LNCAP (cell line): ENCODE measurements around the gene NADK2.

Experiments
- TF ChIP-seq, protein P1 (sequence below): fragments of 450-650 bp; IDR thresholded peaks from 2 replicates; pipeline ENCODE4 v1.5.1; 2017; ENCODE audit warnings: mild to moderate bottlenecking

Gene NADK2

DNA sequence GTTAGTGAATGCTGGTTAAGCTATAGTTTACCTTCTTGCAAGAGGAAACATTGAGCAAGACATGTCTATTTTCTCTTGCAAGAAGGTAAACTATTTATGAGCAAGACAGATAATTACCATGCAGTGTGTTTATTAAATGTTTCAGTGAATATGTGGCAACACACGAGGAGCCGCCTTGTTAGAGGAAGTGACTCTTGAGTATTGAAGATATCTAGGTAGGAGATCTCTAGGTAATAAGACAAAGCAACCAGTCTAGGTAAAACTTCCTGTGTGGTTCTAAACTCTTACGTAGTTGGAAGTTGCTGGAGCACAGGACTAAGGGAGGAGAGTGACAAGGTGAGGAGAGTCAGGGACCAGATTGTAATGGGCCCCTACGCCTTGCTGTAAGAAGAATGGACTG lies 73.0 kb downstream of the NADK2 start:
- TF ChIP-seq, protein P1, sequence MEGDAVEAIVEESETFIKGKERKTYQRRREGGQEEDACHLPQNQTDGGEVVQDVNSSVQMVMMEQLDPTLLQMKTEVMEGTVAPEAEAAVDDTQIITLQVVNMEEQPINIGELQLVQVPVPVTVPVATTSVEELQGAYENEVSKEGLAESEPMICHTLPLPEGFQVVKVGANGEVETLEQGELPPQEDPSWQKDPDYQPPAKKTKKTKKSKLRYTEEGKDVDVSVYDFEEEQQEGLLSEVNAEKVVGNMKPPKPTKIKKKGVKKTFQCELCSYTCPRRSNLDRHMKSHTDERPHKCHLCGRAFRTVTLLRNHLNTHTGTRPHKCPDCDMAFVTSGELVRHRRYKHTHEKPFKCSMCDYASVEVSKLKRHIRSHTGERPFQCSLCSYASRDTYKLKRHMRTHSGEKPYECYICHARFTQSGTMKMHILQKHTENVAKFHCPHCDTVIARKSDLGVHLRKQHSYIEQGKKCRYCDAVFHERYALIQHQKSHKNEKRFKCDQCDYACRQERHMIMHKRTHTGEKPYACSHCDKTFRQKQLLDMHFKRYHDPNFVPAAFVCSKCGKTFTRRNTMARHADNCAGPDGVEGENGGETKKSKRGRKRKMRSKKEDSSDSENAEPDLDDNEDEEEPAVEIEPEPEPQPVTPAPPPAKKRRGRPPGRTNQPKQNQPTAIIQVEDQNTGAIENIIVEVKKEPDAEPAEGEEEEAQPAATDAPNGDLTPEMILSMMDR: no peak

DNA sequence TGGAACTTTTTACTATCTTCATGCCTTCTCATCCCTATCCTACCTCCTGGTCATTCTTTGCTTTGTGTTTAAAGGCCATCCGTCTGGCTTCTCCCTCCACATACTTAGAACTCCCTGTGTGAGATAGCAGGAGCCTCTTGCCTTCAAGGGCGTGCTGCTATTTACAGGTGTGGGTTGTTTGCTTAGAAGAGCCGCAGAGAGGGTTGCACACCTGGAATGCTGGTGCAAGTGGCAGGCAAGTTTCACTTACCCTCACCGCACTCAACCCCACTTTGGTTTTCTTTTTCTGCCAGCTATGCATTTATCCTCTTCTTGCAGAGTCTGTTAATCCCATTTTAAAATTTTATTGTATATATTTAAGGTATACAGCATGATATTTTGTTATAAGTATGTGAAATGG lies 77.3 kb downstream of the NADK2 start:
- TF ChIP-seq, protein P1: no peak

DNA sequence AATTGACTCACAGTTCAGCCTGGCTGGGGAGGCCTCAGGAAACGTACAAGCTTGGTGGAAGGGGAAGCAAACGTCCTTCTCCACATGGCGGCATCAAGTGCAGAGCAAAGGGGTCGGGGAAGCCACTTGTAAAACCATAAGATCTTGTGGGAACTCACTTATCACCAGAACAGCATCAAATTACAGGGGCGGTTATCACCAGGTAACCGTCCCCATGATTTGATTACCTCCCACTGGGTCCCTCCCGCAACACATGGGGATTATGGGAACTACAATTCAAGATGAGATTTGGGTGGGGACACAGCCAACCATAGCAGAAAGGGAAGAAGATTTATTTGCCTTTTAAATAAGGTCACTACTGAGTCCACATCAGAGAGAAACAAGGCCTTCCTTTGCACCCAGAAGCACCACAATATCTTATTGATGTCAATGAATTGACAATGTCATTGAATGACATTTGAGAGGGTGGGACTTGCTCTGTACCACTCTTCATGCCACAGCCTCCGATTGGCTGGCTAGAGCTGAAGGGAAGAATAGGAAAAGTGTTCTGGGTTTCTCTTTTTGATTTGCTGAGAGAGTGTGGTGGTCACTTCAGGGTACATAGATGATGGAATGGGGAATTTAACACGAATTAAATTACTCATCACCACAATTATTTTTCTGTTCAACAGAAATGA lies 78.8 kb downstream of the NADK2 start:
- TF ChIP-seq, protein P1: no peak

DNA sequence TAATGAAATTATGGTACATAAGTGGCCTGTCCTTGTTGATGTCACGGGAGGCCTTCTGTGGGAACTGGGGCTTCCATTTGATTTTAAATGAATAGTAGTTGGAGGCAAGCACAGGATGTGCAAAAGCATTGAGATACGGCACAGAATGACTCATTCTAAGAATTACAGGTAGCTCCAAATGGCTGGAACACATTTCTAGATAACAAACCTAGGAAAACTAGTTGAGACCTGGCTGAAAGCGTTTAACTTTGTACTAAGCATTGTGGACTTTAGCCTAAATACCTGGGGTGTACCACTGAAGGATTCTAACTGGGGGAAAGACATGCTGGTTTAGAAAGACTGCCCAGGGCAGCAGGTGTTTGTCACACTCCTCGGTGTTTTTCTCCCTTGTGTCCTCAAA lies 80.4 kb downstream of the NADK2 start:
- TF ChIP-seq, protein P1: no peak

DNA sequence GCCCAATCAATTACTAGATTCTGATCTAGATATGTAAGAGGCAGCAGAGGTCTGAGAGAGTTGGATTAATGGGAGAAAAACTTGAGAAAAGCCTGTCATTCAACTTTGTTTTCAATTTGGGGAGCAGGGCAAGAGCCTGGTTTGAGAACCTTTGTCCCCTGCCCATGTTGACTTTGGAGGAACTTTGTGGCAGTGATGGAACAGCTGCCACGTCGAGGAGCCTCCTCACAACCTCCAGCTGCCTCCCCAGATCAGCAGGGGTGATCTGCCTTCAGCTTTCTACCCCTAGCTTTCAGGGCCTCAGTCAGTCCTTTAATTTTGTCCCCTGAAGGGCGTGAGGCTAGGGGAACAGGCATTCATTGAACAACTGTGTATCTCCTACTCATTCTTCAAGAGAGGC lies 81.1 kb downstream of the NADK2 start:
- TF ChIP-seq, protein P1: no peak

- TF ChIP-seq, protein P1: no peak
Measured at GRCh38 chr5:36158144-36158543, 83.6 kb downstream of the NADK2 start.

DNA sequence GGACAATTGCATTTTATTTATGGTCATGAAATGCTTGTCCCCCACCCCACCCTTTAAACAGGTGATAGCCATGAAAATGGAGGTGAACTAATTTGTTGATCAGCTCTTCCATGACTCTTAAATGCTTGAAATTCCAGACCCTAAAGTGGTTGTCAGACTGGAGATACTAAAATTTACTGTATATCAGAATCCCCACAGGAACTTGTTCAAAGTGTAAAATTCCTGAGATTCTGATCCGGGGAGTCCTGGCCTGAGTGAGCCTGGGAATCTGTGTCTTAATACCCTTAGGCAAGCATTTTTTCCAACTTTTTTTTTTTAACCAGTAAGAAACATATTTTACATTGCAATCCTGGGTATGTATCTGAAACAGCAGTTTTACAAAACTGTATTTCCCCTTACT lies 85.1 kb downstream of the NADK2 start:
- TF ChIP-seq, protein P1: no peak

GRCh38 chr5:36156121-36156601 lies 85.6 kb downstream of the NADK2 start:
- TF ChIP-seq, protein P1: no peak
